ENCODE results near the gene TSPAN32. TPM values are rescaled to one million over a fixed set of nuclear protein-coding genes. Genes with fewer than 3 reads are reported as not detected.

TSPAN32 gene
- total and polyA plus RNA-seq, 10 of the 15 experiments (the other 5 are each of a cell fraction or from before 2014, with no cell fraction given), result 0.08 TPM; not detected in 9

DNA sequence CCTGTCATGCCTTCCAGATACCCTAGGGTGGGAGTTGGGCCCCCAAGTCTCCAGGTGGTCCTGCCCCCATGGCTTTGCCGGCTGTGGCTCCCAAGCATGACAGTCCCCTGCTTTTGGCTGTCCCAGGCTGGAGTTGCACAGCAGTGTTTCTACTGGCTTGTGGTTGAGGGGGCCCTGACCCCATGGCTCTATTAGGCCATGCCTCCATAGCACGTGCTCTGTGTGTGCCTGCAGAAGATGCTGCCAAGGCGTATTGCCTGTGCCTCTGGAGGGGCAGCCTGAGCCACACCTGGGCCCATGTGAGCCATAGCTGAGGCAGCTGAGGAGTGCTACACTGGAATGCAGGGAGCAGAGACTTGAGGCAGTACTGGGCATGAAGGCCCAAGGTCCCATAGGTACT, 49.9 kb downstream of the TSPAN32 start:
- no peak for ATAC-seq
- intact Hi-C loops (cut with micrococcal nuclease; ENCODE audit: unreplicated experiment) (no loop called here), in situ Hi-C loops (cut with MboI) (no loop called here)
- no peak overlapping the region for H3K9ac ChIP-seq (ENCODE audit: control insufficient read depth, insufficient read depth, low read length)
- no peak for FAIRE-seq
- no peak overlapping the region for H3K4me2 ChIP-seq (ENCODE audit: control insufficient read depth, insufficient read depth)
- H3K9me3 ChIP-seq (replicated peaks; ENCODE audit: control insufficient read depth, insufficient read depth, low read length), result no peaks in the 10 kb centered on the region; the same call in 2 of the 3 replicates
- SMC1A ChIA-PET (ENCODE audit: uncharacterized antibody, unreplicated experiment), result no interaction called here
- no peaks in the 10 kb centered on the region for H3K36me3 ChIP-seq (ENCODE audit: control insufficient read depth in 2 of 2, insufficient read depth in 2 of 2, low read length in 1 of 2)
- H4K20me1 ChIP-seq (ENCODE audit: control insufficient read depth, insufficient read depth), result no peaks in the 10 kb centered on the region
- CTCF ChIA-PET, result no interaction called here
- H2AFZ ChIP-seq (ENCODE audit: control insufficient read depth, low read depth, low read length), result no peak overlapping the region
- TF ChIP-seq MXI1 (IDR thresholded peaks at IDR 0.05; ENCODE audit: low read depth, low read length) (no peak), SREBF2 (IDR thresholded peaks at IDR 0.05; ENCODE audit: low read length) (no peak), NFYA (IDR thresholded peaks at IDR 0.05; ENCODE audit: borderline replicate concordance, low read depth, low read length) (no peak), ZNF384 (IDR thresholded peaks at IDR 0.05; ENCODE audit: borderline replicate concordance, low read depth, low read length) (no peak), CHD1 (IDR thresholded peaks at IDR 0.05; ENCODE audit: low read depth, low read length) (no peak), TBL1XR1 (IDR thresholded peaks at IDR 0.05; ENCODE audit: low read depth, low read length) (no peak), POLR2A (IDR thresholded peaks at IDR 0.05; ENCODE audit: low read depth, low read length) (no peak), WRNIP1 (IDR thresholded peaks at IDR 0.05; ENCODE audit: borderline replicate concordance, low read depth, low read length) (no peak), NR2F1 (conservative IDR thresholded peaks at IDR 0.05) (no peak), JUND (IDR thresholded peaks at IDR 0.05; ENCODE audit: low read depth, low read length) (no peak), PAX8 (IDR thresholded peaks at IDR 0.05) (no peak)
- TF ChIP-seq, protein P1, sequence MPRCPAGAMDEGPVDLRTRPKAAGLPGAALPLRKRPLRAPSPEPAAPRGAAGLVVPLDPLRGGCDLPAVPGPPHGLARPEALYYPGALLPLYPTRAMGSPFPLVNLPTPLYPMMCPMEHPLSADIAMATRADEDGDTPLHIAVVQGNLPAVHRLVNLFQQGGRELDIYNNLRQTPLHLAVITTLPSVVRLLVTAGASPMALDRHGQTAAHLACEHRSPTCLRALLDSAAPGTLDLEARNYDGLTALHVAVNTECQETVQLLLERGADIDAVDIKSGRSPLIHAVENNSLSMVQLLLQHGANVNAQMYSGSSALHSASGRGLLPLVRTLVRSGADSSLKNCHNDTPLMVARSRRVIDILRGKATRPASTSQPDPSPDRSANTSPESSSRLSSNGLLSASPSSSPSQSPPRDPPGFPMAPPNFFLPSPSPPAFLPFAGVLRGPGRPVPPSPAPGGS (IDR thresholded peaks at IDR 0.05; ENCODE audit: borderline replicate concordance, insufficient read depth, low read depth, low read length, poor library complexity, severe bottlenecking), result no peak
- TF ChIP-seq, protein P2, sequence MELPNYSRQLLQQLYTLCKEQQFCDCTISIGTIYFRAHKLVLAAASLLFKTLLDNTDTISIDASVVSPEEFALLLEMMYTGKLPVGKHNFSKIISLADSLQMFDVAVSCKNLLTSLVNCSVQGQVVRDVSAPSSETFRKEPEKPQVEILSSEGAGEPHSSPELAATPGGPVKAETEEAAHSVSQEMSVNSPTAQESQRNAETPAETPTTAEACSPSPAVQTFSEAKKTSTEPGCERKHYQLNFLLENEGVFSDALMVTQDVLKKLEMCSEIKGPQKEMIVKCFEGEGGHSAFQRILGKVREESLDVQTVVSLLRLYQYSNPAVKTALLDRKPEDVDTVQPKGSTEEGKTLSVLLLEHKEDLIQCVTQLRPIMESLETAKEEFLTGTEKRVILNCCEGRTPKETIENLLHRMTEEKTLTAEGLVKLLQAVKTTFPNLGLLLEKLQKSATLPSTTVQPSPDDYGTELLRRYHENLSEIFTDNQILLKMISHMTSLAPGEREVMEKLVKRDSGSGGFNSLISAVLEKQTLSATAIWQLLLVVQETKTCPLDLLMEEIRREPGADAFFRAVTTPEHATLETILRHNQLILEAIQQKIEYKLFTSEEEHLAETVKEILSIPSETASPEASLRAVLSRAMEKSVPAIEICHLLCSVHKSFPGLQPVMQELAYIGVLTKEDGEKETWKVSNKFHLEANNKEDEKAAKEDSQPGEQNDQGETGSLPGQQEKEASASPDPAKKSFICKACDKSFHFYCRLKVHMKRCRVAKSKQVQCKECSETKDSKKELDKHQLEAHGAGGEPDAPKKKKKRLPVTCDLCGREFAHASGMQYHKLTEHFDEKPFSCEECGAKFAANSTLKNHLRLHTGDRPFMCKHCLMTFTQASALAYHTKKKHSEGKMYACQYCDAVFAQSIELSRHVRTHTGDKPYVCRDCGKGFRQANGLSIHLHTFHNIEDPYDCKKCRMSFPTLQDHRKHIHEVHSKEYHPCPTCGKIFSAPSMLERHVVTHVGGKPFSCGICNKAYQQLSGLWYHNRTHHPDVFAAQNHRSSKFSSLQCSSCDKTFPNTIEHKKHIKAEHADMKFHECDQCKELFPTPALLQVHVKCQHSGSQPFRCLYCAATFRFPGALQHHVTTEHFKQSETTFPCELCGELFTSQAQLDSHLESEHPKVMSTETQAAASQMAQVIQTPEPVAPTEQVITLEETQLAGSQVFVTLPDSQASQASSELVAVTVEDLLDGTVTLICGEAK (IDR thresholded peaks at IDR 0.05; ENCODE audit: borderline replicate concordance), result no peak
- TF ChIP-seq, protein P3, sequence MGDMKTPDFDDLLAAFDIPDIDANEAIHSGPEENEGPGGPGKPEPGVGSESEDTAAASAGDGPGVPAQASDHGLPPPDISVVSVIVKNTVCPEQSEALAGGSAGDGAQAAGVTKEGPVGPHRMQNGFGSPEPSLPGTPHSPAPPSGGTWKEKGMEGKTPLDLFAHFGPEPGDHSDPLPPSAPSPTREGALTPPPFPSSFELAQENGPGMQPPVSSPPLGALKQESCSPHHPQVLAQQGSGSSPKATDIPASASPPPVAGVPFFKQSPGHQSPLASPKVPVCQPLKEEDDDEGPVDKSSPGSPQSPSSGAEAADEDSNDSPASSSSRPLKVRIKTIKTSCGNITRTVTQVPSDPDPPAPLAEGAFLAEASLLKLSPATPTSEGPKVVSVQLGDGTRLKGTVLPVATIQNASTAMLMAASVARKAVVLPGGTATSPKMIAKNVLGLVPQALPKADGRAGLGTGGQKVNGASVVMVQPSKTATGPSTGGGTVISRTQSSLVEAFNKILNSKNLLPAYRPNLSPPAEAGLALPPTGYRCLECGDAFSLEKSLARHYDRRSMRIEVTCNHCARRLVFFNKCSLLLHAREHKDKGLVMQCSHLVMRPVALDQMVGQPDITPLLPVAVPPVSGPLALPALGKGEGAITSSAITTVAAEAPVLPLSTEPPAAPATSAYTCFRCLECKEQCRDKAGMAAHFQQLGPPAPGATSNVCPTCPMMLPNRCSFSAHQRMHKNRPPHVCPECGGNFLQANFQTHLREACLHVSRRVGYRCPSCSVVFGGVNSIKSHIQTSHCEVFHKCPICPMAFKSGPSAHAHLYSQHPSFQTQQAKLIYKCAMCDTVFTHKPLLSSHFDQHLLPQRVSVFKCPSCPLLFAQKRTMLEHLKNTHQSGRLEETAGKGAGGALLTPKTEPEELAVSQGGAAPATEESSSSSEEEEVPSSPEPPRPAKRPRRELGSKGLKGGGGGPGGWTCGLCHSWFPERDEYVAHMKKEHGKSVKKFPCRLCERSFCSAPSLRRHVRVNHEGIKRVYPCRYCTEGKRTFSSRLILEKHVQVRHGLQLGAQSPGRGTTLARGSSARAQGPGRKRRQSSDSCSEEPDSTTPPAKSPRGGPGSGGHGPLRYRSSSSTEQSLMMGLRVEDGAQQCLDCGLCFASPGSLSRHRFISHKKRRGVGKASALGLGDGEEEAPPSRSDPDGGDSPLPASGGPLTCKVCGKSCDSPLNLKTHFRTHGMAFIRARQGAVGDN (IDR thresholded peaks at IDR 0.05), result no peak
- no peaks in the 10 kb centered on the region; a peak in 2 of 4 replicates for H3K27me3 ChIP-seq (replicated peaks in 1 of 2; ENCODE audit: control insufficient read depth in 2 of 2, insufficient read depth in 2 of 2, low read length in 1 of 2)
- no peak for DNase-seq (ENCODE audit: low read depth, low spot score)
- H3K79me2 ChIP-seq (ENCODE audit: control insufficient read depth, insufficient read depth, low read length), result no peaks in the 10 kb centered on the region
- BruUV-seq (replicated peaks), result no TSS peak
- no peak overlapping the region for H3K4me3 ChIP-seq
- no peaks in the 10 kb centered on the region for H3K4me1 ChIP-seq (ENCODE audit: control insufficient read depth, insufficient read depth, low read length)
- RAD21 ChIA-PET (ENCODE audit: unreplicated experiment), result no interaction called here
- POLR2A ChIA-PET, result no interaction called here
- H3K27ac ChIP-seq (ENCODE audit: control insufficient read depth, insufficient read depth), result no peak overlapping the region
- 14% methylated on average over 3 of the region's 3 CpGs for WGBS (ENCODE audit: insufficient coverage, insufficient replicate concordance, low lambda C conversion rate, missing lambda C conversion rate)

Data from GM12878 (cell line).